Measurements from ENCODE around the gene ARHGAP6. TPM values are rescaled to one million over a fixed set of nuclear protein-coding genes. Genes with fewer than 3 reads are reported as not detected.

ARHGAP6 gene
- polyA plus RNA-seq, 1 experiment = 1.3 TPM

GRCh38 chrX:11472381-11472780 is 193.3 kb downstream of the ARHGAP6 start:
- ChIA-PET POLR2A (no interaction called here), CTCF (interaction anchor here (0.7 kb wide), 1 partner anchor 323 kb away, joined by 3 read pairs; no protein-coding TSS in a partner anchor)
- DNase-seq (ENCODE audit: low read depth) = no peak
- Histone ChIP-seq H3K4me3 (ENCODE audit: low read depth, low read length) (no peak overlapping the region), H3K27me3 (ENCODE audit: control insufficient read depth, insufficient read depth, low read length) (no peaks in the 10 kb centered on the region), H3K36me3 (ENCODE audit: control insufficient read depth, insufficient read depth, low read length) (no peaks in the 10 kb centered on the region)
- no peak for TF ChIP-seq CTCF (IDR thresholded peaks at IDR 0.05; ENCODE audit: insufficient read depth, low read depth, low read length)

GRCh38 chrX:11470250-11470974 is 195.3 kb downstream of the ARHGAP6 start:
- ChIA-PET CTCF (interaction anchor here (1.1 kb wide), 1 partner anchor 35 kb away, joined by 3 read pairs; no protein-coding TSS in a partner anchor), POLR2A (interaction anchor here (0.6 kb wide), 1 partner anchor 20 kb away, joined by 3 read pairs; no protein-coding TSS in a partner anchor)
- TF ChIP-seq CTCF (IDR thresholded peaks at IDR 0.05; ENCODE audit: insufficient read depth, low read depth, low read length) = no peak
- peak; percentile 66 for DNase-seq (ENCODE audit: low read depth)
- Histone ChIP-seq H3K27me3 (ENCODE audit: control insufficient read depth, insufficient read depth, low read length) (no peaks in the 10 kb centered on the region), H3K4me3 (ENCODE audit: low read depth, low read length) (no peak overlapping the region), H3K36me3 (ENCODE audit: control insufficient read depth, insufficient read depth, low read length) (no peaks in the 10 kb centered on the region)

- Histone ChIP-seq H3K36me3 (ENCODE audit: control insufficient read depth, insufficient read depth, low read length) (no peaks in the 10 kb centered on the region), H3K4me3 (ENCODE audit: low read depth, low read length) (no peak overlapping the region), H3K27me3 (ENCODE audit: control insufficient read depth, insufficient read depth, low read length) (no peaks in the 10 kb centered on the region)
- CTCF ChIA-PET = no interaction called here
- POLR2A ChIA-PET = no interaction called here
- no peak for DNase-seq (ENCODE audit: low read depth)
- TF ChIP-seq CTCF (IDR thresholded peaks at IDR 0.05; ENCODE audit: insufficient read depth, low read depth, low read length) = no peak
Measured at GRCh38 chrX:11465648-11466411, 199.9 kb downstream of the ARHGAP6 start.

GRCh38 chrX:11464836-11465463 is 200.8 kb downstream of the ARHGAP6 start:
- TF ChIP-seq CTCF (IDR thresholded peaks at IDR 0.05; ENCODE audit: insufficient read depth, low read depth, low read length) = no peak
- ChIA-PET CTCF (interaction anchor here (1.4 kb wide), 1 partner anchor 84 kb away, joined by 4 read pairs; no protein-coding TSS in a partner anchor), POLR2A (no interaction called here)
- Histone ChIP-seq H3K27me3 (ENCODE audit: control insufficient read depth, insufficient read depth, low read length) (no peaks in the 10 kb centered on the region), H3K4me3 (ENCODE audit: low read depth, low read length) (no peak overlapping the region), H3K36me3 (ENCODE audit: control insufficient read depth, insufficient read depth, low read length) (no peaks in the 10 kb centered on the region)
- no peak for DNase-seq (ENCODE audit: low read depth)

GRCh38 chrX:11464380-11464779 is 201.3 kb downstream of the ARHGAP6 start:
- no peak for TF ChIP-seq CTCF (IDR thresholded peaks at IDR 0.05; ENCODE audit: insufficient read depth, low read depth, low read length)
- no peak for DNase-seq (ENCODE audit: low read depth)
- Histone ChIP-seq H3K36me3 (ENCODE audit: control insufficient read depth, insufficient read depth, low read length) (no peaks in the 10 kb centered on the region), H3K27me3 (ENCODE audit: control insufficient read depth, insufficient read depth, low read length) (no peaks in the 10 kb centered on the region), H3K4me3 (ENCODE audit: low read depth, low read length) (no peak overlapping the region)
- CTCF ChIA-PET = interaction anchor here (1.4 kb wide), 1 partner anchor 83 kb away, joined by 4 read pairs; no protein-coding TSS in a partner anchor
- POLR2A ChIA-PET = no interaction called here

Measured in BJ (cell line).